ENCODE results near the gene ITPR1. TPM values are rescaled to one million over a fixed set of nuclear protein-coding genes. Genes with fewer than 3 reads are reported as not detected.

The ITPR1 gene
- total RNA-seq, 4 donors from 2014 or later, result 15.3 to 50.2 (median 28.7) TPM

GRCh38 chr3:4780545-4780957 is 287.4 kb downstream of the ITPR1 start:
- no peaks in the 10 kb centered on the region for H3K36me3 ChIP-seq
- H3K9me3 ChIP-seq, result no peaks in the 10 kb centered on the region
- no peaks in the 10 kb centered on the region for H3K27me3 ChIP-seq
- H3K4me1 ChIP-seq, result peaks cover 9 to 20% (median 13%) of the 10 kb centered on the region in 4 donors
- TF ChIP-seq CTCF (IDR thresholded peaks at IDR 0.05) (no peak), POLR2AphosphoS5 (IDR thresholded peaks at IDR 0.05) (no peak), EP300 (IDR thresholded peaks at IDR 0.05; ENCODE audit: low read depth) (no peak), POLR2A (IDR thresholded peaks at IDR 0.05) (no peak)
- H3K4me3 ChIP-seq, result no peak overlapping the region
- no peak for DNase-seq
- 72% methylated on average over 5 of the region's 5 CpGs; no CpG with 5 or more reads in 1 of the 2 donors for WGBS, 2 donors (ENCODE audit: low coverage in 1 of 2)
- no peak overlapping the region for H3K27ac ChIP-seq
- in situ Hi-C loops (cut with MboI; ENCODE audit: low pct_ligation_motif_present in 1 of 4, low pct_unique_long_range_greater_than_20kb in 1 of 4, low sequenced_read_pairs in 3 of 4) (no loop called here), intact Hi-C loops (cut with DNase I; ENCODE audit: low total_unique reads) (no loop called here)

GRCh38 chr3:4782095-4782494 is 288.9 kb downstream of the ITPR1 start:
- H3K27ac ChIP-seq, result no peak overlapping the region
- H3K4me1 ChIP-seq, result peaks cover 0 to 5% (median 4%) of the 10 kb centered on the region in 4 donors
- no peaks in the 10 kb centered on the region for H3K27me3 ChIP-seq
- in situ Hi-C loops (cut with MboI; ENCODE audit: low pct_ligation_motif_present in 1 of 4, low pct_unique_long_range_greater_than_20kb in 1 of 4, low sequenced_read_pairs in 3 of 4), result no loop called here
- intact Hi-C loops (cut with DNase I; ENCODE audit: low total_unique reads), result no loop called here
- H3K4me3 ChIP-seq, result no peak overlapping the region
- no peaks in the 10 kb centered on the region for H3K36me3 ChIP-seq
- DNase-seq, result no peak
- H3K9me3 ChIP-seq, result no peaks in the 10 kb centered on the region
- TF ChIP-seq POLR2A (IDR thresholded peaks at IDR 0.05), result no peak
- TF ChIP-seq EP300 (IDR thresholded peaks at IDR 0.05; ENCODE audit: low read depth), result no peak
- no peak for TF ChIP-seq CTCF (IDR thresholded peaks at IDR 0.05)
- TF ChIP-seq POLR2AphosphoS5 (IDR thresholded peaks at IDR 0.05), result no peak
- WGBS, 2 donors (ENCODE audit: low coverage in 1 of 2), result 93 to 95% methylated on average over 2 to 3 of the region's 3 CpGs

GRCh38 chr3:4785551-4785950 is 292.4 kb downstream of the ITPR1 start:
- 100% methylated on average over 1 of the region's 1 CpG for WGBS, 2 donors (ENCODE audit: low coverage in 1 of 2)
- Histone ChIP-seq H3K9me3 (no peaks in the 10 kb centered on the region), H3K27ac (no peak overlapping the region), H3K4me3 (no peak overlapping the region), H3K4me1 (no peaks in the 10 kb centered on the region), H3K27me3 (no peaks in the 10 kb centered on the region), H3K36me3 (peaks cover 0 to 2% (median 0%) of the 10 kb centered on the region in 4 donors)
- in situ Hi-C loops (cut with MboI; ENCODE audit: low pct_ligation_motif_present in 1 of 4, low pct_unique_long_range_greater_than_20kb in 1 of 4, low sequenced_read_pairs in 3 of 4) (no loop called here), intact Hi-C loops (cut with DNase I; ENCODE audit: low total_unique reads) (no loop called here)
- DNase-seq, result no peak
- TF ChIP-seq EP300 (IDR thresholded peaks at IDR 0.05; ENCODE audit: low read depth) (no peak), POLR2A (IDR thresholded peaks at IDR 0.05) (no peak), POLR2AphosphoS5 (IDR thresholded peaks at IDR 0.05) (no peak), CTCF (IDR thresholded peaks at IDR 0.05) (no peak)

- Histone ChIP-seq H3K27me3 (no peaks in the 10 kb centered on the region), H3K27ac (no peak overlapping the region), H3K4me3 (no peak overlapping the region), H3K9me3 (no peaks in the 10 kb centered on the region), H3K4me1 (no peaks in the 10 kb centered on the region), H3K36me3 (peaks cover 0 to 6% (median 0%) of the 10 kb centered on the region in 4 donors)
- no peak for DNase-seq
- TF ChIP-seq POLR2AphosphoS5 (IDR thresholded peaks at IDR 0.05), result no peak
- TF ChIP-seq POLR2A (IDR thresholded peaks at IDR 0.05), result no peak
- no peak for TF ChIP-seq CTCF (IDR thresholded peaks at IDR 0.05)
- no peak for TF ChIP-seq EP300 (IDR thresholded peaks at IDR 0.05; ENCODE audit: low read depth)
- 88% methylated on average over 3 of the region's 3 CpGs; no CpG with 5 or more reads in 1 of the 2 donors for WGBS, 2 donors (ENCODE audit: low coverage in 1 of 2)
- intact Hi-C loops (cut with DNase I; ENCODE audit: low total_unique reads) (no loop called here), in situ Hi-C loops (cut with MboI; ENCODE audit: low pct_ligation_motif_present in 1 of 4, low pct_unique_long_range_greater_than_20kb in 1 of 4, low sequenced_read_pairs in 3 of 4) (no loop called here)
These were observed 293.3 kb downstream of the ITPR1 start for GRCh38 chr3:4786431-4786830.
